Right lobe of liver (tissue), 4 donors: Measurements from ENCODE around the gene MMS19.

Experiments
- CTCF ChIP-seq, 4 donors: fragments of 200-600 bp in 3 of 4; fragments of 450-650 bp in 1 of 4; IDR thresholded peaks; one replicate each; pipeline versions ENCODE4 v1.5.1 to v1.8.0; 2016 to 2022; ENCODE audit warnings: antibody characterized with exemption in 4 of 4, mild to moderate bottlenecking in 2 of 4
- POLR2A ChIP-seq: fragments of 450-650 bp; IDR thresholded peaks from one replicate; pipeline ENCODE4 v1.6.1; 2017; ENCODE audit warnings: antibody characterized with exemption, mild to moderate bottlenecking
- donor health status: DM: no; HTN: no; CAD: no.
- donor health status: DM: no; HTN: no; CAD: no.
- donor health status: DM: no; HTN: yes; CAD: no.

DNA sequence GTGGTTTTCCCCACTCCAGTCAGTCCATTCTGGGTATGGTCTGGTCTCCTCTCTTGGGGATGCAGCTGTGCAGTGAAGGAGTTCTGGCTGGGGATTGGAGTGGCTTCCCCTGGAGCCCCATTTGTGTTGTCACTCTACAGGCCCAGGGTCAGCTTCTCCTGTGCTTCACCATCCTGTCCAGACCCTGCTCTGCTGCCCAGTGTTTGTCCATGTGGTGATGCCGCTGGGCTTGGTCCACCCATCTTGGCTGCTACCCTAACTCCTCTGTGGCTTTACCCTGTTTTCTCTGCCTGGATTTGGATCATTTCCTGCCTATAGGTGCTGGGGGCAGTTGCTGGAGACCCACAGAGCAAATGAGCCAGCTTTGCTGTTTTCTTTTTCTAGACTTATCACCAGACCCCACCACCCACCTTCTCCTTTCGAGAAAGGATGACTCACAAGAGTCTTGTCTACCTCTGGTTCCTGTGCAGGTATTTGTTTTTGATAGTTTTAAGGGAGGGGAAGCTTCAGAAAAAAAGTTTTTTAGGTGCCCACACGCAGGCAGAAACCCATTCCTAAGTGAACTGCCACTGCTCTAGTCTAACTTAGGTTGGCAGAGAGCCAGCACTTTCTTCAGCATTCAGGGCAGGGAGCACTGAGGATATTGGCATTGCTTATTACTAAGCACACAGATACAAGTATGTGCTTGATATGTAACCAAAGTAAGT lies 43.7 kb downstream of the MMS19 start:
- TF ChIP-seq CTCF (IDR thresholded peaks at IDR 0.05) (no peak), POLR2A (no peak)
